ENCODE data around the gene RAB41.

Gene RAB41

DNA sequence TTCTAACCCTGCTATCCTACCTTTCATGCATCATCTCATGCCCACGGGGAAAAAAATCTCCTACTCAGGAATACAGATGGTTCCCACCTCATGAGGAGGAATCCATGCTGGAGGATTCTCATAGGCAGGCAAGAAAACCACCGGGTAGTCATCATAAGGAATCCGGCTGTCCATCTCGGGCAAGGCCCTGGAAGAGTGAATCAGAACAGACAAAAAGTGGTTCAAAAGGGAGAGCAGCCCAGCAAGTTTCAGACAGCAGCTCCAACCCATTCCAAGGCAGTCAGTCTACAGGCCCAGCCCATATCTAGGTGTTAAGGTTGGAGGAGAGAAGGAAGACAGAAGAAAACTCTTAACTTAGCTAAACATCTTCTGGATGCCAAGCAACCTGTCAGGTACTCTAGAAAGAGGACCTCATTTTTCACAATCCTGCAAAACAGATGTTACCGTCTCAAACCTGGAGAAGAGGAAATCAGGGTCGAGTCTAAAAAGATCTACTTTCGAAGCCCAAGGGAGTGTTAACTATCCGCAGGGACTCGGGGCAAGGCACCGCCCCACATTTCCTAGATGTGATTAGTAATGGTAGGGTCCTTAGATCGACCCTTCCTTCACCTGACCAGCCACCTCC lies 7.3 kb downstream of the RAB41 start:
- TF ChIP-seq, protein P1, sequence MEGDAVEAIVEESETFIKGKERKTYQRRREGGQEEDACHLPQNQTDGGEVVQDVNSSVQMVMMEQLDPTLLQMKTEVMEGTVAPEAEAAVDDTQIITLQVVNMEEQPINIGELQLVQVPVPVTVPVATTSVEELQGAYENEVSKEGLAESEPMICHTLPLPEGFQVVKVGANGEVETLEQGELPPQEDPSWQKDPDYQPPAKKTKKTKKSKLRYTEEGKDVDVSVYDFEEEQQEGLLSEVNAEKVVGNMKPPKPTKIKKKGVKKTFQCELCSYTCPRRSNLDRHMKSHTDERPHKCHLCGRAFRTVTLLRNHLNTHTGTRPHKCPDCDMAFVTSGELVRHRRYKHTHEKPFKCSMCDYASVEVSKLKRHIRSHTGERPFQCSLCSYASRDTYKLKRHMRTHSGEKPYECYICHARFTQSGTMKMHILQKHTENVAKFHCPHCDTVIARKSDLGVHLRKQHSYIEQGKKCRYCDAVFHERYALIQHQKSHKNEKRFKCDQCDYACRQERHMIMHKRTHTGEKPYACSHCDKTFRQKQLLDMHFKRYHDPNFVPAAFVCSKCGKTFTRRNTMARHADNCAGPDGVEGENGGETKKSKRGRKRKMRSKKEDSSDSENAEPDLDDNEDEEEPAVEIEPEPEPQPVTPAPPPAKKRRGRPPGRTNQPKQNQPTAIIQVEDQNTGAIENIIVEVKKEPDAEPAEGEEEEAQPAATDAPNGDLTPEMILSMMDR (IDR thresholded peaks at IDR 0.05; ENCODE audit: borderline replicate concordance, control extremely low read depth, extremely low read depth, insufficient read depth, missing control alignments), result no peak
- no peak for DNase-seq (ENCODE audit: low spot score)
- in situ Hi-C loops (cut with MboI; ENCODE audit: low sequenced_read_pairs, unreplicated experiment), result no loop called here

DNA sequence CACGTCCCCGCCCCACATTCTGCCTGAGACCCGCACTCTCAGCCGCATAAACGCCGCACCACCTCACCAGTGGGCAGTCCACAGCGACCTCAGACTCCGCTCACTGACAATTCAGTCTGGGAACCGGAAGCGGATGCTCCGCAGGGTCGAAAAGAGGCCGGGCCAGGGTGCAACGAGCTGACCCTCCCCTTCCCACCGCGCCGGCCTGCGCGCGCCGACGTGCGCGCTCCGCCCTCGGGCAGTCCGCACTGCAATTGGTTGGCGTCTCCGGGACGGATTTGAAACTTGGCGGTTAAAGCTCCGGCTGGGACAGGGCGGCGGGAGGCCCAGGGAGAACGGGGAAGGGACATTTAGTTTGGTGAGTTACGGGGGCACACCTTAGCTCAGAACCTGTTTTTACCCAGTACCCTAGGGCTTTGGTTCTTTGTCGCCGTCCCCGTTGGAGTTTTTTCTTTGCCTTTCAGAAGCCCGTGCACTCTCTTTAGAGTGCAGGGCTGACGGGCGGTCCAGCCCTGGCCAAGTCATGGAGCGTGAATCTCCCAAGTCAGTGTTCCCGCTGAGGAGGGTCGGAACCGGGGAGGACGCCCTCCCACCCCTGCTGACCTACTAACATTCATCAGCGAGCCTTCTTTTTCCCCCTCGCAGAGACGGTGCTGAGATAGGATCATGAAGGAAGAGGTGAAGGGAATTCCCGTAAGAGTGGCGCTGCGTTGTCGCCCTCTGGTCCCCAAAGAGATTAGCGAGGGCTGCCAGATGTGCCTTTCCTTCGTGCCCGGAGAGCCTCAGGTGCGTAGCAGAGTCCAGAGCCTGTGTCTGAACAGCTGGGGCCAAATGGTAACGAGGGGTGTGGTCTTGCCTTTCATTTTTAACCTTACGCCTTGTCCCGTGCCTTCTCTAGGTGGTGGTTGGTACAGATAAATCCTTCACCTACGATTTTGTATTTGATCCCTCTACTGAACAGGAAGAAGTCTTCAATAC lies 8.1 kb downstream of the RAB41 start, which contains the start of the genes KIF4A and PDZD11:
TSS of gene KIF4A (plus strand) at position 312 of the 978 bp plus-strand sequence. CDS start at position 667, 355 bp downstream.
TSS of gene PDZD11 (minus strand) at position 135 of the 978 bp plus-strand sequence. CDS start 586 bp downstream, outside the sequence.
- peak; percentile 92 for DNase-seq (ENCODE audit: low spot score)
- TF ChIP-seq, protein P1 (IDR thresholded peaks at IDR 0.05; ENCODE audit: borderline replicate concordance, control extremely low read depth, extremely low read depth, insufficient read depth, missing control alignments), result no peak
- in situ Hi-C loops (cut with MboI; ENCODE audit: low sequenced_read_pairs, unreplicated experiment), result no loop called here

GRCh38 chrX:70292788-70293187 lies 10.8 kb downstream of the RAB41 start:
- TF ChIP-seq, protein P1 (IDR thresholded peaks at IDR 0.05; ENCODE audit: borderline replicate concordance, control extremely low read depth, extremely low read depth, insufficient read depth, missing control alignments), result no peak
- in situ Hi-C loops (cut with MboI; ENCODE audit: low sequenced_read_pairs, unreplicated experiment), result no loop called here
- DNase-seq (ENCODE audit: low spot score), result no peak

DNA sequence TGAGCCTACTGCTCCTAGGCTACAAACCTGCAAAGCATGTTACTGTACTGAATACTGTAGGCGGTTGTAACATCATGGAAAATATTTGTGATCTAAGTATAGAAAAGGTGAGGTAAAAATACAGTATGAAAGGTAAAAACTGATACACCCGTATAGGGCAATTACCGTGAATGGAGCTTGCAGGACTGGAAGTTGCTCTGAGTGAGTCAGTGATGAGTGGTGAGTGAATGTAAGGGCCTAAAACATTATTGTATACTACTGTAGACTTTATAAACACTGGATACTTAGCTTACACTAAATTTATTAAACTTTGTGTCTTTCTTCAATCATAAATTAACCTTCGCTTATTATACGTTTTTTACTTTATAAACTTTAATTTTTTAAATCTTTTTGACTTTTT lies 11.6 kb downstream of the RAB41 start:
- TF ChIP-seq, protein P1 (IDR thresholded peaks at IDR 0.05; ENCODE audit: borderline replicate concordance, control extremely low read depth, extremely low read depth, insufficient read depth, missing control alignments), result no peak
- in situ Hi-C loops (cut with MboI; ENCODE audit: low sequenced_read_pairs, unreplicated experiment), result no loop called here
- DNase-seq (ENCODE audit: low spot score), result no peak

DNA sequence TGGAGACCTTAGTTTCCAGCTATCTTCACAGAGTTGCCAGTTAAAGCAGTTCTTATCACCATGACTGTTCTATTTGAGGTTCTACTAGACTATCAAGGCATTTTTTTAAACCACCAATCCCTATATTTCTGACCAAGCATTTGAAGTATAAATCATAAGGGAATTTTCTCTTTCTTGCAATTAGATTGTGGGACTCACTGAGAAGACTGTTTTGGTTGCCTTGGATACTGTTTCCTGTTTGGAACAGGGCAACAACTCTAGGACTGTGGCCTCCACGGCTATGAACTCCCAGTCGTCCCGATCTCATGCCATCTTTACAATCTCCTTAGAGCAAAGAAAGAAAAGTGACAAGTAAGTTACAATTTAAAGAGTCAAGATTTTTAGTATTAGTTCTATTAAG lies 19.7 kb downstream of the RAB41 start:
- TF ChIP-seq, protein P1 (IDR thresholded peaks at IDR 0.05; ENCODE audit: borderline replicate concordance, control extremely low read depth, extremely low read depth, insufficient read depth, missing control alignments), result no peak
- in situ Hi-C loops (cut with MboI; ENCODE audit: low sequenced_read_pairs, unreplicated experiment), result no loop called here
- DNase-seq (ENCODE audit: low spot score), result no peak

DNA sequence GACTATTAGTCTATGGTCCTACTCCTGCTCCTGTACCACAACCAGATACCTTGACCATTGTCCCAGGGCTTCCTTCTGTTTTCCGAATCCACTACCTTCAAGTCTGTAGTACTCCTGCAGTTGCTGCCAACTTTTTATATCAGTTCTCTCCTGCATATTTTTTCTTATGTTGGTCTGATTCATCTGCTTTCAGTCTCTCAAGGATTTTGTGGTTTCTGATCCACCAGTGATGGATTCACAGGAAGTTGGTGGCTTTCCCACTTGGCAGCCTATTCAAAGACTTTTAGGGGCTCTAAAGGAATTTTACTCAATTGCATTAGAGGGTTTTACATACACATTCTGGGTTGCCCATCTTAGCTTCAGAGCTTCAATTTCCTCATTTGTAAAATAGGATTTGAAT lies 31.5 kb downstream of the RAB41 start:
- no peak for DNase-seq (ENCODE audit: low spot score)
- TF ChIP-seq, protein P1 (IDR thresholded peaks at IDR 0.05; ENCODE audit: borderline replicate concordance, control extremely low read depth, extremely low read depth, insufficient read depth, missing control alignments), result no peak
- in situ Hi-C loops (cut with MboI; ENCODE audit: low sequenced_read_pairs, unreplicated experiment), result no loop called here

All from GM13976 (cell line).